ENCODE data around the gene RALB. TPM values are rescaled to one million over a fixed set of nuclear protein-coding genes. Genes with fewer than 3 reads are reported as not detected.
A peak's percentile ranks its signal among the peaks of the same experiment; 100 is the strongest.

The RALB gene
- total and polyA plus RNA-seq, 2 of the 8 experiments (the other 6 are each of a cell fraction or from before 2014, with no cell fraction given), result 12.0 to 16.6 TPM

DNA sequence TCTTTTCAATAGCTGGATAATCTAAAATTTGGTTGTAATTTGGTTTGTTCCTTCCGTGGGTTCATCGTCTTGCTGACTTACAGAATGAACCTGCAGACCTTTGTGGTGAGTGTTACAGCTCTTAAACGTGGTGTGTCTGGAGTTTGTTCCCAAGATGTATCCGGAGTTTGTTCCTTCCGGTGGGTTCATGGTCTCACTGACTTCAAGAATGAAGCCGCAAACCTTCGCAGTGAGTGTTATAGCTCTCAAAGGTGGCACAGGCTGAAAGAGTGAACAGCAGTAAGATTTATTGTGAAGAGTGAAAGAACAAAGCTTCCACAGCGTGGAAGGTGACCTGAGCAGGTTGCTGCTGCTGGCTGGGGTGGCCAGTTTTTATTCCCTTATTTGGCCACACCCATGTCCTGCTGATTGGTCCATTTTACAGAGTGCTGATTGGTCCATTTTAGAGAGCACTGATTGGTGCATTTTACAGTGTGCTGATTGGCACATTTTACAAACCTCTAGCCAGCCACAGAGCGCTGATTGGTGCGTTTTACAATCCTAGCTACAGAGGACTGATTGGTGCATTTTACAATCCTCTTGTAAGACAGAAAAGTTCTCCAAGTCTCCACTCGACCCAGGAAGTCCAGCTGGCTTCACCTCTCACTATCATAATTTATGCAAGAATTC is 16.6 kb downstream of the RALB start:
- no peak for DNase-seq (ENCODE audit: low read depth in 1 of 2, low spot score in 2 of 2)
- Histone ChIP-seq H3K18ac (ENCODE audit: extremely low read depth, low read length) (no peak overlapping the region), H3K9ac (replicated peaks in 1 of 4; ENCODE audit: extremely low read depth in 1 of 4, low read depth in 3 of 4, low read length in 3 of 4) (no peak overlapping the region), H3K4me2 (ENCODE audit: insufficient read depth in 1 of 2, low read depth in 2 of 2, low read length in 2 of 2) (no peak overlapping the region), H2BK12ac (ENCODE audit: low read depth, low read length) (no peak overlapping the region), H3K4me1 (replicated peaks in 1 of 4; ENCODE audit: control insufficient read depth in 3 of 4, insufficient read depth in 4 of 4, low read length in 3 of 4) (no peaks in the 10 kb centered on the region), H2BK20ac (ENCODE audit: low read length) (no peak overlapping the region), H3K9me3 (ENCODE audit: insufficient read depth in 2 of 2, low read depth in 1 of 2, low read length in 1 of 2) (peaks cover 0 to 4% of the 10 kb centered on the region in 2 experiments; a peak in 1 of 4 replicates), H3K79me1 (ENCODE audit: low read depth, low read length) (no peaks in the 10 kb centered on the region), H3K27me3 (replicated peaks in 1 of 4; ENCODE audit: control insufficient read depth in 3 of 4, extremely low read depth in 1 of 4, insufficient read depth in 3 of 4, low read length in 3 of 4) (no peaks in the 10 kb centered on the region), H2BK5ac (ENCODE audit: low read depth, low read length) (no peak overlapping the region), H4K20me1 (replicated peaks in 1 of 2; ENCODE audit: control insufficient read depth in 1 of 2, insufficient read depth in 2 of 2, low read length in 2 of 2) (no peaks in the 10 kb centered on the region), H4K8ac (ENCODE audit: extremely low read depth, insufficient read depth, low read length) (no peak overlapping the region), H3K14ac (ENCODE audit: insufficient read length) (no peak overlapping the region), H3K56ac (replicated peaks; ENCODE audit: insufficient read length, low read depth, low read length) (no peak overlapping the region), H2AK5ac (ENCODE audit: low read depth, low read length) (no peak overlapping the region), H2BK15ac (ENCODE audit: low read length) (no peak overlapping the region), H3K4ac (replicated peaks; ENCODE audit: insufficient read length, low read depth, low read length) (no peak overlapping the region), H4K5ac (ENCODE audit: insufficient read length, low read depth, low read length) (no peak overlapping the region), H2AFZ (ENCODE audit: low read length) (no peak overlapping the region), H3K23ac (ENCODE audit: insufficient read length) (no peak overlapping the region), H3K79me2 (ENCODE audit: control insufficient read depth in 1 of 2, insufficient read depth in 2 of 2, low read length in 2 of 2) (no peaks in the 10 kb centered on the region), H2BK120ac (replicated peaks; ENCODE audit: low read depth, low read length) (no peak overlapping the region), H3K36me3 (ENCODE audit: control insufficient read depth in 2 of 4, insufficient read depth in 4 of 4, low read length in 3 of 4) (no peaks in the 10 kb centered on the region), H3K4me3 (ENCODE audit: extremely low read depth in 1 of 4, insufficient read depth in 2 of 4, low read depth in 3 of 4, low read length in 4 of 4) (no peak overlapping the region), H3K23me2 (ENCODE audit: low read depth, low read length) (no peaks in the 10 kb centered on the region), H3K27ac (ENCODE audit: low read depth, low read length) (no peak overlapping the region), H4K91ac (replicated peaks; ENCODE audit: insufficient read length, low read length) (no peak overlapping the region)
- TF ChIP-seq SP1 (IDR thresholded peaks at IDR 0.05; ENCODE audit: low read depth, low read length), result 0 out of 2 replicates have a peak, but pooled peaks have one; percentile 16
- TF ChIP-seq YY1 (IDR thresholded peaks at IDR 0.05; ENCODE audit: low read depth, low read length), result no peak
- 91% methylated on average over 11 of the region's 11 CpGs; no CpG with 5 or more reads in 1 of the 2 experiments for WGBS, 2 experiments (ENCODE audit: extremely low coverage in 1 of 2, insufficient coverage in 1 of 2, insufficient read length in 1 of 2, insufficient replicate concordance in 2 of 2, low coverage in 1 of 2, low lambda C conversion rate in 2 of 2, missing lambda C conversion rate in 1 of 2)
- POLR2A ChIA-PET (ENCODE audit: partially characterized antibody), result interaction anchor here (0.8 kb wide), 1 partner anchor 22 kb away, joined by 3 read pairs; no protein-coding TSS in a partner anchor
- CTCF ChIA-PET (ENCODE audit: partially characterized antibody), result interaction anchor here (0.7 to 2.2 kb wide), 3 partner anchors 14 to 93 kb away, joined by 3 to 8 read pairs (median 3); no protein-coding TSS in a partner anchor
- no peak for FAIRE-seq
